Measurements from ENCODE around the gene PGAM5.
A peak's percentile ranks its signal among the peaks of the same experiment; 100 is the strongest.

PGAM5 gene

GRCh38 chr12:132710405-132711079 lies at the start of gene PGAM5:
Gene PGAM5 (plus strand): TSS chr12:132710842. CDS start chr12:132710877, 35 bp downstream.
- peak; percentile 46 to 50 for DNase-seq (ENCODE audit: low read depth in 2 of 2)

- no peak for DNase-seq (ENCODE audit: low read depth in 2 of 2)
Measured at GRCh38 chr12:132660996-132661395, 49.6 kb upstream of the PGAM5 start.

GRCh38 chr12:132661972-132662371 lies 48.7 kb upstream of the PGAM5 start:
- DNase-seq (ENCODE audit: low read depth in 2 of 2): no peak

GRCh38 chr12:132662901-132663755 lies 47.5 kb upstream of the PGAM5 start:
- no peak for DNase-seq (ENCODE audit: low read depth in 2 of 2)

- no peak for DNase-seq (ENCODE audit: low read depth in 2 of 2)
Measured at GRCh38 chr12:132664206-132665148, 46.2 kb upstream of the PGAM5 start.

GRCh38 chr12:132665149-132665491 lies 45.5 kb upstream of the PGAM5 start:
- DNase-seq (ENCODE audit: low read depth in 2 of 2): no peak

GRCh38 chr12:132665794-132666193 lies 44.8 kb upstream of the PGAM5 start:
- no peak for DNase-seq (ENCODE audit: low read depth in 2 of 2)

- no peak for DNase-seq (ENCODE audit: low read depth in 2 of 2)
Measured at GRCh38 chr12:132668191-132669088, 42.2 kb upstream of the PGAM5 start.

GRCh38 chr12:132669166-132669879 lies 41.3 kb upstream of the PGAM5 start:
- DNase-seq (ENCODE audit: low read depth in 2 of 2): no peak

GRCh38 chr12:132672116-132672515 lies 38.5 kb upstream of the PGAM5 start:
- no peak for DNase-seq (ENCODE audit: low read depth in 2 of 2)

GRCh38 chr12:132672678-132673077 lies 38.0 kb upstream of the PGAM5 start:
- DNase-seq (ENCODE audit: low read depth in 2 of 2): no peak

- no peak for DNase-seq (ENCODE audit: low read depth in 2 of 2)
Measured at GRCh38 chr12:132673288-132674179, 37.1 kb upstream of the PGAM5 start.

- no peak for DNase-seq (ENCODE audit: low read depth in 2 of 2)
Measured at GRCh38 chr12:132674561-132674960, 36.1 kb upstream of the PGAM5 start.

- no peak for DNase-seq (ENCODE audit: low read depth in 2 of 2)
Measured at GRCh38 chr12:132675757-132676432, 34.7 kb upstream of the PGAM5 start.

- DNase-seq (ENCODE audit: low read depth in 2 of 2): no peak
Measured at GRCh38 chr12:132677492-132677891, 33.1 kb upstream of the PGAM5 start.

- DNase-seq (ENCODE audit: low read depth in 2 of 2): no peak
Measured at GRCh38 chr12:132685400-132685799, 25.2 kb upstream of the PGAM5 start.

- no peak for DNase-seq (ENCODE audit: low read depth in 2 of 2)
Measured at GRCh38 chr12:132686825-132687210, 23.8 kb upstream of the PGAM5 start.

- peak; percentile 92 for DNase-seq (ENCODE audit: low read depth in 2 of 2)
Measured at GRCh38 chr12:132687211-132688164, 23.2 kb upstream of the PGAM5 start, which contains the start of the genes POLE and PXMP2. Gene POLE (minus strand): TSS chr12:132687342. CDS start chr12:132687315, 27 bp downstream. Gene PXMP2 (plus strand): TSS chr12:132687587. CDS start chr12:132687671, 84 bp downstream.
